NCI-H2081 (cell line): ENCODE results near the gene FAM229A.
"Not testable (repeated sequence)": the region's sequence is repeated elsewhere in the genome, so short reads cannot be mapped to it uniquely, and the experiment has no call there.

Source experiments
- DNase-seq, 2 experiments: peaks; one replicate each; lab custom pipeline; 2025; lab: John Stamatoyannopoulos, UW

Gene FAM229A

GRCh38 chr1:32377541-32378220 is 15.4 kb upstream of the FAM229A start:
- no peak for DNase-seq

GRCh38 chr1:32376199-32376598 is 13.9 kb upstream of the FAM229A start:
- no peak for DNase-seq

GRCh38 chr1:32373996-32374592 is 11.8 kb upstream of the FAM229A start:
- DNase-seq, result no peak

GRCh38 chr1:32372149-32372756 is 10.0 kb upstream of the FAM229A start:
- no peak for DNase-seq

GRCh38 chr1:32367912-32368635 is 5.8 kb upstream of the FAM229A start:
- DNase-seq, result no peak

- DNase-seq, result no peak
Observed at GRCh38 chr1:32365445-32365844, 3.2 kb upstream of the FAM229A start.

GRCh38 chr1:32364836-32365235 is 2.6 kb upstream of the FAM229A start:
- no peak for DNase-seq

- DNase-seq, result no peak
Observed at GRCh38 chr1:32363713-32364112, 1.4 kb upstream of the FAM229A start.

- DNase-seq, result no peak
Observed at GRCh38 chr1:32361674-32362473, 411 bp downstream of the FAM229A start.

GRCh38 chr1:32361308-32361673 is 994 bp downstream of the FAM229A start:
- no peak for DNase-seq

GRCh38 chr1:32358435-32358834 is 3.9 kb downstream of the FAM229A start:
- DNase-seq, result no peak

GRCh38 chr1:32357614-32358013 is 4.7 kb downstream of the FAM229A start:
- DNase-seq, result no peak

- no peak for DNase-seq
Observed at GRCh38 chr1:32356478-32356877, 5.8 kb downstream of the FAM229A start.

GRCh38 chr1:32355778-32356177 is 6.5 kb downstream of the FAM229A start:
- DNase-seq, result not testable (repeated sequence)

GRCh38 chr1:32353886-32354570 is 8.3 kb downstream of the FAM229A start:
- no peak for DNase-seq

- DNase-seq, result no peak
Observed at GRCh38 chr1:32353431-32353830, 8.9 kb downstream of the FAM229A start.

- DNase-seq, result no peak
Observed at GRCh38 chr1:32352831-32353383, 9.4 kb downstream of the FAM229A start.

GRCh38 chr1:32352239-32352745 is 10.0 kb downstream of the FAM229A start:
- DNase-seq, result no peak

GRCh38 chr1:32351399-32352238 is 10.7 kb downstream of the FAM229A start:
- DNase-seq, result peak; percentile 97 to 99
